Measurements from ENCODE around the gene SEMA6B. TPM values are rescaled to one million over a fixed set of nuclear protein-coding genes. Genes with fewer than 3 reads are reported as not detected.

Gene SEMA6B
- total RNA-seq, 1 donor from 2014 or later, result 11.3 TPM

DNA sequence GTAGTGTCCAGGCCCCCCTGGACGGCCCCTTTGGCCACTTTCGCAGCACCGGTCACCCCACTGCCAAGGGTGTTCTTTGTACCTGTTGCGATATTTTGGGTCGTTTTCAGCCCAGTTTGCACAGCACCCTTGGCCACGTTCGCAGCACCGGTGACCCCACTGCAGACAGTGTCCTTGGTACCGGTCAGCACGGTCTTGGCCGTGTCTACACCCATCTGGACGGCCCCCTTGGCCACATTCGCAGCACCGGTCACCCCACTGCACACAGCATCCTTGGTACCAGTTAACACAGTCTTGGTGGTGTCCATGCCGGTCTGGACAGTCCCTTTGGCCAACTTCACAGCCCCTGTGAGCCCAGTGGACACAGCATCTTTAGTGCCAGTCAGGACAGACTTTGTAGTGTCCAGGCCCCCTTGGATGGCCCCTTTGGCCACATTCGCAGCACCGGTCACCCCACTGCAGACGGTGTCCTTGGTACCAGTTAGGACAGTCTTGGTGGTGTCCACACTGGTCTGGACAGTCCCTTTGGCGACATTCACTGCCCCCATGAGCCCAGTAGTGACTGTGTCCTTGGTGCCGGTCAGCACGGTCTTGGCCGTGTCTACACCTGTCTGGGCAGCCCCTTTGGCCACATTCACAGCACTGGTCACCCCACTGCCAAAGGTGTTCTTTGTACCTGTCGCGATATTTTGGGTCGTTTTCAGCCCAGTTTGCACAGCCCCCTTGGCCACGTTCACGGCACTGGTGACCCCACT is 48.0 kb downstream of the SEMA6B start:
- intact Hi-C loops (cut with DNase I), result no loop called here
- no peaks in the 10 kb centered on the region for H3K4me1 ChIP-seq
- no peaks in the 10 kb centered on the region for H3K27me3 ChIP-seq (ENCODE audit: low read depth)
- no peak overlapping the region for H3K27ac ChIP-seq
- H3K4me3 ChIP-seq, result no peak overlapping the region
- DNase-seq (no peak), ATAC-seq (peak in 1 of 2 donors; percentile 24)
- no peaks in the 10 kb centered on the region for H3K36me3 ChIP-seq
- no peaks in the 10 kb centered on the region for H3K9me3 ChIP-seq
- TF ChIP-seq, protein P1, sequence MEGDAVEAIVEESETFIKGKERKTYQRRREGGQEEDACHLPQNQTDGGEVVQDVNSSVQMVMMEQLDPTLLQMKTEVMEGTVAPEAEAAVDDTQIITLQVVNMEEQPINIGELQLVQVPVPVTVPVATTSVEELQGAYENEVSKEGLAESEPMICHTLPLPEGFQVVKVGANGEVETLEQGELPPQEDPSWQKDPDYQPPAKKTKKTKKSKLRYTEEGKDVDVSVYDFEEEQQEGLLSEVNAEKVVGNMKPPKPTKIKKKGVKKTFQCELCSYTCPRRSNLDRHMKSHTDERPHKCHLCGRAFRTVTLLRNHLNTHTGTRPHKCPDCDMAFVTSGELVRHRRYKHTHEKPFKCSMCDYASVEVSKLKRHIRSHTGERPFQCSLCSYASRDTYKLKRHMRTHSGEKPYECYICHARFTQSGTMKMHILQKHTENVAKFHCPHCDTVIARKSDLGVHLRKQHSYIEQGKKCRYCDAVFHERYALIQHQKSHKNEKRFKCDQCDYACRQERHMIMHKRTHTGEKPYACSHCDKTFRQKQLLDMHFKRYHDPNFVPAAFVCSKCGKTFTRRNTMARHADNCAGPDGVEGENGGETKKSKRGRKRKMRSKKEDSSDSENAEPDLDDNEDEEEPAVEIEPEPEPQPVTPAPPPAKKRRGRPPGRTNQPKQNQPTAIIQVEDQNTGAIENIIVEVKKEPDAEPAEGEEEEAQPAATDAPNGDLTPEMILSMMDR (IDR thresholded peaks at IDR 0.05), result no peak

DNA sequence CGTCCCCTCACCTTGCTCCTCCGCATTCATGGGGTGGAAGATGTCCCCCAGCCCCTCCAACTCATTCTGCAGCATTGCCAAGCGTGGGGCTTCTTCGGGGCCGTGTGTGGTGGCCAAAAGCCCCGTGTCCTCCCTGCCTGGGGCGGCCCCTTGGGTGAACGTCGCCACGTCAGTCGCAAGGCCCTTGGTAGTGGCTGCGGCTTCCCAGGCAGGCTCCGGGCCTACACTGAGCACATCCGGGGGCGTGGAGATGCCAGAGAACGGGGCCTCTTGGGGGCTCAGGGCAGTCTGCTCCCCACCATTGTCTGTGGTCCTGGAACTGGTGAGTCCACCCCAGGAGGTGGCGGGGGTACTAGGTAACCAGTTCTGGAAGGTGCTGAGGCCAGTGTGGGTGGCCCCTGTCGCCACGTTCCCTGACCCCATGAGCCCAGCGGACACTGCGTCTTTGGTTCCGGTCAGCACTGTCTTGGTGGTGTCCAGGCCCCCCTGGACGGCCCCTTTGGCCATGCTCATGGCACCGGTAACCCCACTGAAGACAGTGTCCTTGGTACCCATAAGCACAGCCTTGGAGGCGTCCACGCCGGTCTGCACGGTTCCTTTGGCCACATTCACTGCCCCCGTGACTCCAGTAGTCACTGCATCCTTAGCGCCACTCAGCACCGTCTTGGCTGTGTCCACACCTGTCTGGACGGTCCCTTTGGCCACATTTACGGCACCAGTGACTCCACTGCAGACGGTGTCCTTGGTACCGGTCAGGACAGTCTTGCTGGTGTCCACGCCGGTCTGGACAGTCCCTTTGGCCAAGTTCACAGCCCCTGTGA is 48.8 kb downstream of the SEMA6B start:
- no peaks in the 10 kb centered on the region for H3K27me3 ChIP-seq (ENCODE audit: low read depth)
- H3K27ac ChIP-seq, result no peak overlapping the region
- intact Hi-C loops (cut with DNase I), result no loop called here
- no peaks in the 10 kb centered on the region for H3K9me3 ChIP-seq
- DNase-seq (no peak), ATAC-seq (peak in 1 of 2 donors; percentile 8)
- H3K36me3 ChIP-seq, result no peaks in the 10 kb centered on the region
- TF ChIP-seq, protein P1 (IDR thresholded peaks at IDR 0.05), result no peak
- no peaks in the 10 kb centered on the region for H3K4me1 ChIP-seq
- H3K4me3 ChIP-seq, result no peak overlapping the region

DNA sequence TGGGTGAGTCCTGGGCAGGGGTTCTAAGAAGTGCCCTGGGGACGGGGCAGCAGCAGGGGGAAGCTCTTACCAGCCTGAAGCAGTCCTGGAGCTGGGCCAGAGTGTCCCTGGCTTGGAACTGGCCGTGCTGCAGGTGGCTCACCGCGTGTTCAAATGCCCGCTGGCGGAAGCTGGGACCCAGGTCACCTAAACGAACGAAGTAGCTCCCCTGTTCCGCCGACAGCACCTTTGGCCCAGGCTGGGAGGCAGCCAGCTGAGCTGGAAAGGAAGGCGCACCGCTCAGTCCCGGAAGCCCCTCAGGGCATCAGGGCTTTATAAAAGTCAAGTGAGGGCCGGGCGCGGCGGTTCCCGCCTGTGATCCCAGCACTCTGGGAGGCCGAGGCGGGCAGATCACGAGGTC is 50.8 kb downstream of the SEMA6B start:
- DNase-seq (no peak), ATAC-seq (no peak)
- Histone ChIP-seq H3K9me3 (no peaks in the 10 kb centered on the region), H3K36me3 (peaks cover 2% of the 10 kb centered on the region), H3K4me1 (no peaks in the 10 kb centered on the region), H3K27me3 (ENCODE audit: low read depth) (no peaks in the 10 kb centered on the region), H3K4me3 (no peak overlapping the region), H3K27ac (no peak overlapping the region)
- intact Hi-C loops (cut with DNase I), result no loop called here
- TF ChIP-seq, protein P1 (IDR thresholded peaks at IDR 0.05), result no peak

DNA sequence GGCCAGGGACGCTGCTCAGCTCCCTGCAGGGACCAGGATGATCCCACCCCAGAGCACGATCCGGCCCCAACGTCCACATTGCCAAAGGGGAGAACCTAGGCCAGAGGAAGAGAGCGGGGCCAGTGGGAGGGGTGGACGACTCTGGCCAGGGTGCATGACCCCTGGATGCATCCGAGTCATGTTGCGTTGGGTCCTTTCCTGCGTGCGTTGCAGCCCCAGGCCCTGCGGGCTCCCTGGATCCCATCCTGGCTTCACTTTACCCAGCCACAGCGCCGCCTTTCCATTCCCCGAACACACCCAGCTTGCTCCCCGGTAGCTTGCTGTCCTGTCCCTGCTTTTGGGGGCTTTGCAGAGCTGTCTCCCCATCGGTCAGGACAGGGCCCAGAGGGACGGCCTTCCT is 51.7 kb downstream of the SEMA6B start:
- Histone ChIP-seq H3K4me1 (no peaks in the 10 kb centered on the region), H3K27me3 (ENCODE audit: low read depth) (no peaks in the 10 kb centered on the region), H3K9me3 (no peaks in the 10 kb centered on the region), H3K4me3 (no peak overlapping the region), H3K36me3 (peaks cover 10% of the 10 kb centered on the region), H3K27ac (no peak overlapping the region)
- intact Hi-C loops (cut with DNase I), result no loop called here
- no peak for DNase-seq
- TF ChIP-seq, protein P1 (IDR thresholded peaks at IDR 0.05), result no peak
- ATAC-seq, result no peak

DNA sequence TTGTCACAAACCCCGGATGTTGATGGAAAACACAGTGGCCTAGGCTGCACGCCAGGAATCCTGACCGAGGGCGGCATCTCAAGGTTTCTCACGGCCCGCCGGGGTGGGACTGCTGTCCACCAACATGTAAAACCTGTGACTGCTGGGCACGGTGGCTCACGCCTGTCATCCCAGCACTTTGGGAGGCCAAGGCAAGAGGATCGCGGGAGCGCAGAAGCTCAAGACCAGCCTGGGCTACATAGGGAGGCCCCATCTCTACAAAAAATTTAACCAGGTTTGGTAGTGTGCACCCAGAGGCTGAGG is 52.4 kb downstream of the SEMA6B start:
- intact Hi-C loops (cut with DNase I), result no loop called here
- ATAC-seq, result no peak

More for the DNA sequence above, 52.4 kb downstream of the SEMA6B start:
- H3K36me3 ChIP-seq, result peaks cover 17% of the 10 kb centered on the region
- H3K4me1 ChIP-seq, result no peaks in the 10 kb centered on the region
- H3K27me3 ChIP-seq (ENCODE audit: low read depth), result no peaks in the 10 kb centered on the region
- TF ChIP-seq, protein P1 (IDR thresholded peaks at IDR 0.05), result no peak
- H3K4me3 ChIP-seq, result no peak overlapping the region
- no peak for DNase-seq
- no peaks in the 10 kb centered on the region for H3K9me3 ChIP-seq
- H3K27ac ChIP-seq, result no peak overlapping the region
